PC-3 (cell line): ENCODE measurements around the gene NUP133. TPM values are rescaled to one million over a fixed set of nuclear protein-coding genes. Genes with fewer than 3 reads are reported as not detected.
"Not testable (repeated sequence)": the region's sequence is repeated elsewhere in the genome, so short reads cannot be mapped to it uniquely, and the experiment has no call there.

ENCODE experiments used
- ATAC-seq: fragments of 200-7000 bp; cut with Tn5 transposase; 2 replicates; pipeline ENCODE4 v1.9.1; 2020; ENCODE audit warnings: mild to moderate bottlenecking, moderate library complexity
- BruUV-seq: library from RNA; stranded (reverse); fragments of 400-500 nt; replicated peaks from 2 replicates; lab custom pipeline; 2021; lab: Mats Ljungman, UMichigan
- CTCF ChIA-PET: fragments of 300-600 bp; sonication (Branson Sonifier 250); formaldehyde crosslinking; loops from one replicate; lab custom pipeline; 2022; ENCODE audit warnings: antibody characterized with exemption; lab: Charles Lee
- POLR2A ChIA-PET: fragments of 300-600 bp; sonication (Branson Sonifier 250); formaldehyde crosslinking; loops from one replicate; lab custom pipeline; 2022; ENCODE audit warnings: antibody characterized with exemption; ENCODE audit not compliant: unreplicated experiment; lab: Charles Lee
- DNase-seq: peaks from one replicate; pipeline ENCODE4 v3.0.0-alpha.2; 2015
- H2AFZ ChIP-seq: fragments of 300-600 bp; sonication (generic); 2 replicates; pipeline ENCODE4 v1.6.0; 2016; ENCODE audit warnings: antibody characterized with exemption, low read length
- H3F3A ChIP-seq: fragments of 300-600 bp; sonication (generic); one replicate; pipeline ENCODE4 v1.6.0; 2017; ENCODE audit warnings: antibody characterized with exemption, low read length, control low read depth, mild to moderate bottlenecking; ENCODE audit not compliant: unreplicated experiment
- H3K27ac ChIP-seq: fragments of 300-600 bp; sonication (generic); 2 replicates; pipeline ENCODE4 v1.5.1; 2016; ENCODE audit warnings: mild to moderate bottlenecking, low read length
- H3K27me3 ChIP-seq: fragments of 300-600 bp; sonication (generic); 2 replicates; pipeline ENCODE4 v1.6.1; 2016; ENCODE audit warnings: low read length, mixed read lengths
- H3K36me3 ChIP-seq: fragments of 300-600 bp; sonication (generic); 2 replicates; pipeline ENCODE4 v1.6.1; 2016; ENCODE audit warnings: low read depth, mixed run types, low read length, mixed read lengths
- H3K4me1 ChIP-seq: fragments of 300-600 bp; sonication (generic); 2 replicates; pipeline ENCODE4 v1.5.1; 2016; ENCODE audit warnings: low read length; ENCODE audit not compliant: insufficient read depth
- H3K4me2 ChIP-seq: fragments of 300-600 bp; sonication (generic); 2 replicates; pipeline ENCODE4 v1.6.0; 2016; ENCODE audit warnings: low read length
- H3K4me3 ChIP-seq: fragments of 300-600 bp; sonication (generic); 2 replicates; pipeline ENCODE4 v1.5.1; 2016; ENCODE audit warnings: mild to moderate bottlenecking, low read length, mixed read lengths
- H3K79me2 ChIP-seq: fragments of 300-600 bp; sonication (generic); 2 replicates; pipeline ENCODE4 v1.6.1; 2017; ENCODE audit warnings: low read length, mixed read lengths
- H3K9ac ChIP-seq: fragments of 300-600 bp; sonication (generic); 2 replicates; pipeline ENCODE4 v1.6.0; 2016; ENCODE audit warnings: mild to moderate bottlenecking, low read length
- H3K9me2 ChIP-seq: fragments of 300-600 bp; sonication (generic); replicated peaks from 2 replicates; pipeline ENCODE4 v1.6.1; 2016; ENCODE audit warnings: mixed run types, low read length, mixed read lengths
- H3K9me3 ChIP-seq: fragments of 300-600 bp; sonication (generic); 2 replicates; pipeline ENCODE4 v1.6.1; 2016; ENCODE audit warnings: low read length, mixed read lengths
- H4K20me1 ChIP-seq: fragments of 300-600 bp; sonication (generic); 2 replicates; pipeline ENCODE4 v1.6.1; 2016; ENCODE audit warnings: low read length, mixed read lengths
- CTCF ChIP-seq: fragments of 300-600 bp; sonication (generic); conservative IDR thresholded peaks from 2 replicates; pipeline ENCODE4 v1.5.1; 2017; ENCODE audit warnings: antibody characterized with exemption, low read depth, mild to moderate bottlenecking, low read length
- EZH2 ChIP-seq: fragments of 300-600 bp; sonication (generic); IDR thresholded peaks from one replicate; pipeline ENCODE4 v1.6.1; 2017; ENCODE audit warnings: antibody characterized with exemption, mild to moderate bottlenecking, low read length; ENCODE audit not compliant: unreplicated experiment
- EZH2phosphoT487 ChIP-seq: fragments of 300-600 bp; sonication (generic); IDR thresholded peaks from 2 replicates; pipeline ENCODE4 v1.6.1; 2018; ENCODE audit warnings: mild to moderate bottlenecking, antibody characterized with exemption, low read length, borderline replicate concordance
- intact Hi-C: fragments of 100-400 bp; cut with micrococcal nuclease; formaldehyde crosslinking; loops from 2 replicates; pipeline ENCODE4 v1.9.0; 2023
- total RNA-seq: library from RNA; depleted of rRNA; stranded (reverse); fragments of >200 nt; gene quantifications from 2 replicates; pipeline ENCODE4 v1.2.3, GENCODE V29; 2014; rRNA removed

Gene NUP133
- total RNA-seq, 1 experiment from 2014 or later = 63.6 TPM

DNA sequence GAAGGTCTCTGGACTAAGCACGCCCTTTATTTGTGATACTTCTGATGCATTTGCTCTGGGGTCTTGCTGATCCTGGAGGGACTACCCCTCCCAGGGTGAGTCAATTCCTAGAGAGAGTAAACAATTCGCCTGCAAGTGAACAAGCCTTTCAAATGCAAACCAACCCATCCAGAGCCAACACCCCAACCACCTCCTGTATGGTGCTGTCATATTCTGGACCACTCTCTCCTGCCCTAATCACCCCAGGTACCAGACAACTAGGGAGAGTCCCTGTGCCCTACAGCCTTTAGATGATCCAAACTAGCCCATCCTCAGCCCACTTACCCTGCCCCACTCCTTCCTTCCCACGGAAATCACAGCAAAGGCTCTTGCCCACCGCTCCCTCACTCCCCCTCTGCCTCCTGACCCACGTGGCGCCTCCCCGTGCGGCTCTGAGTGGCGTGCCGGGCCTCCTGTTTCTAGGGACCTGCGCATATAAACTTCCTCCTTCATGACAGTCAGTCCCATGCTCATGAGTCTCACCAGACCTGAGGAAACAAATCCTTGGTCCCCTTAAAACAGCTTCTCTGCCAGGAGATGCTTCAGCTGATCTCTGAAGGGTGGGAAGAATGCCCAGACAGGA lies 111.4 kb downstream of the NUP133 start:
- H3K27ac ChIP-seq = no peak overlapping the region
- DNase-seq = no peak
- no peaks in the 10 kb centered on the region for H4K20me1 ChIP-seq
- H3K4me2 ChIP-seq = no peak overlapping the region
- POLR2A ChIA-PET = no interaction called here
- H3K4me3 ChIP-seq = no peak overlapping the region
- peaks cover 15% of the 10 kb centered on the region; the same call in 1 of the 2 replicates for H3K27me3 ChIP-seq
- H3K9ac ChIP-seq = no peak overlapping the region
- H3K36me3 ChIP-seq = no peaks in the 10 kb centered on the region
- no peak for ATAC-seq
- no peaks in the 10 kb centered on the region for H3K9me2 ChIP-seq
- BruUV-seq = no TSS peak
- no peak overlapping the region for H2AFZ ChIP-seq
- no peak for TF ChIP-seq CTCF
- no peak for TF ChIP-seq EZH2
- no peak for TF ChIP-seq EZH2phosphoT487
- H3K9me3 ChIP-seq = no peaks in the 10 kb centered on the region
- CTCF ChIA-PET = no interaction called here
- intact Hi-C loops = no loop called here
- H3F3A ChIP-seq = no peaks in the 10 kb centered on the region
- H3K4me1 ChIP-seq = no peaks in the 10 kb centered on the region
- no peaks in the 10 kb centered on the region for H3K79me2 ChIP-seq

DNA sequence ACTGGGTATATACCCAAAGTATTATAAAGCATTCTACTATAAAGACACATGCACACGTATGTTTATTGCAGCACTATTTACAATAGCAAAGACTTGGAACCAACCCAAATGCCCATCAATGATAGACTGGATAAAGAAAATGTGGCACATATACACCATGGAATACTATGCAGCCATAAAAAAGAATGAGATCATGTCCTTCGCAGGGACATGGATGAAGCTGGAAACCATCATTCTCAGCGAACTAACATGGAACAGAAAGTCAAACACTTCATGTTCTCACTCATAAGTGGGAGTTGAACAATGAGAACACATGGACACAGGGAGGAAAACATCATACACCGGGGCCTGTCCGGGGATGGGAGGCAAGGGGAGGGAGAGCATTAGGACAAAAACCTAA lies 113.6 kb downstream of the NUP133 start:
- BruUV-seq, ATAC-seq, H3K36me3 ChIP-seq, H3K79me2 ChIP-seq, H3K27ac ChIP-seq, DNase-seq, intact Hi-C loops, H3K4me1 ChIP-seq, H3F3A ChIP-seq, H3K4me3 ChIP-seq, H3K9me2 ChIP-seq, H2AFZ ChIP-seq, H3K9me3 ChIP-seq, H3K9ac ChIP-seq, H4K20me1 ChIP-seq, H3K4me2 ChIP-seq, POLR2A ChIA-PET, CTCF ChIA-PET: not testable (repeated sequence)
- peaks cover 11% of the 10 kb centered on the region; the same call in 1 of the 2 replicates for H3K27me3 ChIP-seq

- CTCF ChIA-PET = no interaction called here
- POLR2A ChIA-PET = no interaction called here
- Histone ChIP-seq H3K27ac (no peak overlapping the region), H3K36me3 (no peaks in the 10 kb centered on the region), H3K9me3 (no peaks in the 10 kb centered on the region), H3K4me3 (no peak overlapping the region), H2AFZ (no peak overlapping the region), H3K9me2 (no peaks in the 10 kb centered on the region), H3K4me2 (no peak overlapping the region), H3K9ac (no peak overlapping the region), H3K27me3 (no peaks in the 10 kb centered on the region), H4K20me1 (no peaks in the 10 kb centered on the region), H3K4me1 (peaks cover 15% of the 10 kb centered on the region), H3K79me2 (no peaks in the 10 kb centered on the region), H3F3A (peaks cover 3% of the 10 kb centered on the region)
- no TSS peak for BruUV-seq
- DNase-seq (no peak), ATAC-seq (no peak)
- TF ChIP-seq EZH2 (no peak), EZH2phosphoT487 (no peak), CTCF (no peak)
- intact Hi-C loops = no loop called here
These were observed 115.2 kb downstream of the NUP133 start for GRCh38 chr1:229392936-229393335.

Other genes starting within 250 kb of the NUP133 start
- gene RAB4A, start 237.2 kb downstream of the NUP133 start, total RNA-seq = 33.9 and 67.0 TPM in 2 replicates
- gene CCSAP, start 165.3 kb downstream of the NUP133 start, total RNA-seq = 9.5 and 9.7 TPM in 2 replicates
- 0.80 TPM in 1 of 2 replicates, not detected in the other for gene ACTA1, start 74.2 kb downstream of the NUP133 start, total RNA-seq
- 27.4 and 30.4 TPM in 2 replicates for gene ABCB10, start 50.4 kb upstream of the NUP133 start, total RNA-seq
- 24.2 and 28.3 TPM in 2 replicates for gene TAF5L, start 117.8 kb upstream of the NUP133 start, total RNA-seq
- gene URB2, start 117.9 kb upstream of the NUP133 start, total RNA-seq = 24.0 and 26.2 TPM in 2 replicates